CD4-positive, alpha-beta T cell treated with Interleukin-12 subunit alpha and Interleukin-12 subunit beta, for 1 hour (primary cell): ENCODE results near the gene DSG4.
"Not testable (repeated sequence)": the region's sequence is repeated elsewhere in the genome, so short reads cannot be mapped to it uniquely, and the experiment has no call there.

Experiments used
- DNase-seq: peaks from one replicate; pipeline ENCODE4 v3.0.0-alpha.2; 2020

The DSG4 gene, protein sequence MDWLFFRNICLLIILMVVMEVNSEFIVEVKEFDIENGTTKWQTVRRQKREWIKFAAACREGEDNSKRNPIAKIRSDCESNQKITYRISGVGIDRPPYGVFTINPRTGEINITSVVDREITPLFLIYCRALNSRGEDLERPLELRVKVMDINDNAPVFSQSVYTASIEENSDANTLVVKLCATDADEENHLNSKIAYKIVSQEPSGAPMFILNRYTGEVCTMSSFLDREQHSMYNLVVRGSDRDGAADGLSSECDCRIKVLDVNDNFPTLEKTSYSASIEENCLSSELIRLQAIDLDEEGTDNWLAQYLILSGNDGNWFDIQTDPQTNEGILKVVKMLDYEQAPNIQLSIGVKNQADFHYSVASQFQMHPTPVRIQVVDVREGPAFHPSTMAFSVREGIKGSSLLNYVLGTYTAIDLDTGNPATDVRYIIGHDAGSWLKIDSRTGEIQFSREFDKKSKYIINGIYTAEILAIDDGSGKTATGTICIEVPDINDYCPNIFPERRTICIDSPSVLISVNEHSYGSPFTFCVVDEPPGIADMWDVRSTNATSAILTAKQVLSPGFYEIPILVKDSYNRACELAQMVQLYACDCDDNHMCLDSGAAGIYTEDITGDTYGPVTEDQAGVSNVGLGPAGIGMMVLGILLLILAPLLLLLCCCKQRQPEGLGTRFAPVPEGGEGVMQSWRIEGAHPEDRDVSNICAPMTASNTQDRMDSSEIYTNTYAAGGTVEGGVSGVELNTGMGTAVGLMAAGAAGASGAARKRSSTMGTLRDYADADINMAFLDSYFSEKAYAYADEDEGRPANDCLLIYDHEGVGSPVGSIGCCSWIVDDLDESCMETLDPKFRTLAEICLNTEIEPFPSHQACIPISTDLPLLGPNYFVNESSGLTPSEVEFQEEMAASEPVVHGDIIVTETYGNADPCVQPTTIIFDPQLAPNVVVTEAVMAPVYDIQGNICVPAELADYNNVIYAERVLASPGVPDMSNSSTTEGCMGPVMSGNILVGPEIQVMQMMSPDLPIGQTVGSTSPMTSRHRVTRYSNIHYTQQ

DNA sequence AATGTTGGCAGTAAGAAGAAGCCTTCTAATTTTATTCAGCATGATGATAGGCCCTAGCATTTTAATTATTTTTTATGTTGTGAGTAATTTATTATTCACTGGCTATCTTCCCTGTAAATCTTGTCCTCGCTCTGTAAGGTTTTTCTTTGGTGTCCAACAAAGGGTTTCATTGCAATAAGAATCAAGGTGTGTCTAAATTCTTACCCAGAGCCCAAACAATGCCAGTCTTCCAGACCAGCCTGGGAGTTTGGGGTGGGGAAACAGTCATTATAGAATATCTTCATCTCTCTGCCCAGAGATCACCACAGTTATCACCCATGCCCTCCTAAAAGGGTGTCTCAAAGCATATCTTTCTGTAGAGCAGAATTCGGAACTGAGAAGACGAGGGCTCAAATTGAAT is at the start of gene DSG4:
Gene DSG4, plus strand, starts transcription at position 301 of the 400 bp plus-strand sequence. CDS start 135 bp downstream, outside the sequence.
- no peak for DNase-seq

DNA sequence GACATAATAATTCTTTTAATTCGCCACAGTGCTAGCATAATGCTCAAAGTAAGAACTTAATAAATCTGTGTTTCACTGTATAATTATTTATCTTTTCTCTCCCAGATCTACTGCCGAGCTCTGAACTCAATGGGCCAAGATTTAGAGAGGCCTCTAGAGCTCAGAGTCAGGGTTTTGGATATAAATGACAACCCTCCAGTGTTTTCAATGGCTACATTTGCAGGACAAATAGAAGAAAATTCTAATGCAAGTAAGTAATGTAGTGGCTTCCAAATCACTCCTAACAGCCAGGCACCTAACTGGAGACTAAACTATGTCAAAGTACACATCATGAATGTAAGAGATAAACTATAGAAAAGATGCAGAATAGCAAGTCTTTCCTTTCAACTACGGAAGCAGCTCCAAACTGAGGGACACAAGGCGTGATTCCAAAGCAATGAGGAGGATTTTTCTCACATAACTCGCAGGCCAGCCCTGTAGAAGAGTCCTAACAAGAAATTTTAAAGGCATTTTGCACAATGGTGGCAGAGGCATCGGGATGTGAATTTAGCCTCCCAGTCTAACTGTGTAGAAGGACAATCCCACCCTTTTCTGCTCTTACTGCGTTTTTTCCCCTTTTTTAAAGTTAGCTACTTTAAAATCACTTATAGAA is 46.7 kb upstream of the DSG4 start:
- no peak for DNase-seq

DNA sequence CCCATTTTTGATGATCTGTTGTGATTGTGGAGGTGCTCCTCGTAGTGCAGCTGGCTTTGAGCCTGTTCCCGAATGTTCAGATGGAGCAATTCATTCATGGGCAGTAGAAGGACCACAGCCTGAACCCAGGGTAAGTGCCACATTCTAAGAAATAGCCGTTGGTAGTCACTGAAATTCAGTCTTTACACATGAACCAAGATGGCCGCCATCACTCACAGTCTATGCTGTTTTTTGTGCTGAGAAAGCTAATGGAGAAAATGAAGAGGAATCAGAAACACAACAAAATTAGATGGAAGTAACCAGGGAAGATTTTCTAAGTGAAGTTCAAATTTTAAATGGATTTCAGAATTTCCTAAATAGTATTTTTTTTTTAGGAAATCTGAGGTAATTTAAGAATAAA is 33.1 kb upstream of the DSG4 start:
- no peak for DNase-seq

DNA sequence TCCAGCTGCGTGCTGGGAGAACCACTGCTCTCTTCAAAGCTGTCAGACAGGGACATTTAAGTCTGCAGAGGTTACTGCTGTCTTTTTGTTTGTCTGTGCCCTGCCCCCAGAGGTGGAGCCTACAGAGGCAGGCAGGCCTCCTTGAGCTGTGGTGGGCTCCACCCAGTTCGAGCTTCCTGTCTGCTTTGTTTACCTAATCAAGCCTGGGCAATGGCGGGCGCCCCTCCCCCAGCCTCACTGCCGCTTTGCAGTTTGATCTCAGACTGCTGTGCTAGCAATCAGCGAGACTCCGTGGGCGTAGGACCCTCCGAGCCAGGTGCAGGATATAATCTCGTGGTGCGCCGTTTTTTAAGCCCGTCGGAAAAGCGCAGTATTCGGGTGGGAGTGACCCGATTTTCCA is 23.2 kb upstream of the DSG4 start:
- not testable (repeated sequence) for DNase-seq

DNA sequence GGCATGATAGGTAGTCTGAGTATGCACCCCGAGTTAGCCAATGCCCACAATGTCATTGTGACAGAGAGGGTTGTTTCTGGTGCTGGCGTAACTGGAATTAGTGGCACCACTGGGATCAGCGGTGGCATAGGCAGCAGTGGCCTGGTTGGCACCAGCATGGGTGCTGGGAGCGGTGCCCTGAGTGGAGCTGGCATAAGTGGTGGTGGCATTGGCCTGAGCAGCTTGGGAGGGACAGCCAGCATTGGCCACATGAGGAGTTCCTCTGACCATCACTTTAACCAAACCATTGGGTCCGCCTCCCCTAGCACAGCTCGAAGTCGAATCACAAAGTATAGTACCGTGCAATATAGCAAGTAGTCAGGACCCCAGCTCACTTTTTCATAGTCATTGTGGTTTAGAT is 21.6 kb upstream of the DSG4 start:
- no peak for DNase-seq

DNA sequence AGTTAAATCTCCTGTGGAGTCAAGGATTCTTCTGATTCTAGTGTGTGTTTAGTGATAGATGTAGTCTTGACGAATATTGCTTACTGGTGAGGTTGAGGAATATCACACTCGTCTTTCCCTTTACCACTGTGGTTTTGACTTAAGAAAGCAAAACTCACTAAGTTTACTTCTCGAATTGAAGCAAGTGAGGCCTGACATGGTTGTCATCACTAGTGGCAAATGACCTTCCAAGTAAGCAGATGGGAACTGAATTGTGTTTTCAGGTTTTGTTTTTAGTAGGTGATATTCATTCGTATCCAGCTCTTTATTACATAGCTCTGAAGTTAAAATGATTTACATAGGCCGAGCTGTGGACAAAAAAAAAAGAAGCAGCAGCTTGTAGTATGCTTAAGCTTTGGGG is 20.6 kb upstream of the DSG4 start:
- DNase-seq = no peak

DNA sequence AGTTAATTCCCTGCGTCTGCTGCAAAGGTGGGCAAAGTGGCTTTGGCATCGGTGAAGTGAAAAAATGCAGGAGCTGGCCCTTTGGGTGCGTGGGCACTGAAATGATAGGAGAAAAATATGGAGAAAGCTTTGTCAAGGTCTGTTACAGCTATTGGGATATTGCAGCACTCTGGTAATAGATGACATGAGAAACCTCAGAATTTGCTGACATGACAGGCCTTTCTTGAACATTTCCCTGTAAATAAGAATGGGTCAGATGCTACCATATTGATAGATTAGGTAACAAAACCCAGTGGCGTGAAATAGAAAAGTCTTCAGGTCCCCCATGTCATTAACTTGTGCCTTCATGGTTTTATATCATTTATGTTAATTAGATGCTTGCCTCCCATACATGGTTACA is 12.4 kb upstream of the DSG4 start:
- no peak for DNase-seq

DNA sequence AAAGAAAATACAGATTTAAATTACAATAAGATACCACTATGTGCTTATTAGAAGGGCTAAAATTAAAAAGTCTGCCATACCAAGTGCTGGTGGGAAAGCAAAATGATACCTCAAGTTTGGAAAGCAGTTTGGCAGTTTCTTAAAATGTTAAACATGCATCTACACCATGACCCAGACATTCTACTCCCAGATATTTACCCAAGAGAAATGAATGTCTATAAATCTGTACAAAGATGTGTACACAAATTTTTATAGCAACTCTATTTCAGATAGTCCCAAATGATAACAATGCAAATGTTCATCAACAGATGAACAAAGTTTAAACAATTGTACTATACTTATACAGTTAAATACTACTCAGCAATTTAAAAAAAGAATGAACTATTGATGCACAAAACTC is 7.1 kb upstream of the DSG4 start:
- no peak for DNase-seq

DNA sequence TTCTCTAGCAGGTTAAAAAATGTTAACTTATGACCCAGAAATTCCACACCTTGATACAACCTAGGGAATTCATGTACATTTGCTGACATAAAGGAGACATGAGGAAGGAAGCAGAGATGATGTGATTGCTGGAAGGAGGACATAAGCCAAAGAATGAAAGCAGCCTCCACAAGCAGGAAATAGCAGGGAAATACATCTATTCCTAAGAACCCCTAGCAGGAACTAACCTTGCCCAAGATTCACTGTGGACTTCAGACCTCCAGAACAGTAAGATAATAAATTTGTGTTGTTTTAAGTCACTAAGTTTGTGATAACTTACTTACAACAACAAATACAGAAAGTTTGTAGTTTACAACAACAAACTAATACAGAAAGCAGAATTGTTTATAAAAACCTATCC is 4.6 kb upstream of the DSG4 start:
- DNase-seq = no peak

DNA sequence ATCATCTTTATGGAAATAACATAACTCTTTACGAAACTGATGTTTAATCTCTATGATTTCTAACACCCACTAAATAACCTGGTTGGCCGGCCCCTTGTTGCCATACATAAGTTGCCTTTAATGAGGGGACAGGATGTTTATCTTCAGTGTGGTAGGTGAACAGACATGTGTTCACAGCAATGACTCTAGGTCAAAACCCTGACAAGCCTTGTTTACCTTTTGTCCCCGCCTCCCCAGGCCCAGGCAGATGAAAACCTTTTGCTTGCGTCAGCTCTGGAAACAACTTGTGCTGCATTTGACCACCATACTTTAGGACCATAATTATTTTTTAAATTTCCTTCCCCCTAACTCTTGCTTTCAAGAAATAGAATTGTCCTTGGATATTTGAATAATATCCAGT is 2.9 kb upstream of the DSG4 start:
- no peak for DNase-seq

DNA sequence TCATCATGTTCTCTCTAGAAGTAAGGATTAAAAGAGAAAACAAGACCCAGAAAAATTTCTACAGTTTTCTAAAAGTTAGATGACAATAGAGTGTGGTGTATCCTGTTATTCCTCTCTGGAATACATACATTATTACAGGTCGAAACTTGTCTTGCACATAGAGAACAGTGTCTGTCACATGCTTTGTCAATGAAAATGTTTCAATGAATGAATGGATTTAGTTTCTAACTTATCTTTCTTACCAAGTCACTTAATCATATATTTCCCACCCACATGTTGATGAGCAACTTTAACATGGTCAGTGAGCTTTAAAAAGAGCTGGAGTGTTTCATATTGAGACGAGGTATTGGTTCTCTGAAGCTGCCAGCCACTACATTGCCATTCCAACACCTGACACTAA is 4.3 kb downstream of the DSG4 start:
- DNase-seq = no peak

DNA sequence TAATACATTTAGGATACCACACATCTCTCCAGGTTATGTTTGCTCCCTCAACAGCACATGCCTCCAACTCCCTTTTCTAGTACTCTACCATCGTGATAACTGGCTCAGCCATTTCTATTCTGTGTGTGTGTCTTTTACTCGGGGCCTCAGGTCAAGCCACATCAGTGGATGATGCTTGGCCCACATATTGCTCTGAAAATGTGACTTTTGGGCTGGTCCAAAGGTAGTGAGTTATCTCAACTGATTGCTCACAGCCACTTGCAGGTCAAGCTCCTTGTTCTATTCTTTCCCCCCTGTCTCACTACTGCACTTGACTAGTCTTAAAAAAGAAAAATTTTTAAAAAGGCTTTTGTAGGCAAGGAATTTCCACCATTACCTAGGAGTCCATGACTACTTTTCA is 5.5 kb downstream of the DSG4 start:
- DNase-seq = no peak

DNA sequence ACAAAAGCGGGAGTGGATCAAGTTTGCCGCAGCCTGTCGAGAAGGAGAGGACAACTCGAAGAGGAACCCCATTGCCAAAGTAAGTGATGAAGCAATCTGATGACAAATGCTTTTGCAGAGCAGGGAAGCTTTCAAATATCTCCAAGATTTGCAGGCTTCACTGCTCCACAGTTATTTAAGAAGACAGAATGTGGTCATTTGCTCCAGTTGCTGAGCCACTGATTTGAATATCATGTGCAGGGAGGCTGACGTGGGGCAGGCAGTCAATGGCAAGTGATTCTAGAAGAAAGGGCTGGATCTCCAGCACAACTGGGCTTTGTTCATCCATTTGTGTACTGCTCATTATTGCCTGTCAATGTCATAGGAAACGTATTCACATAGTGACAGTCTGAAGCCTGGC is 10.2 kb downstream of the DSG4 start:
- no peak for DNase-seq

DNA sequence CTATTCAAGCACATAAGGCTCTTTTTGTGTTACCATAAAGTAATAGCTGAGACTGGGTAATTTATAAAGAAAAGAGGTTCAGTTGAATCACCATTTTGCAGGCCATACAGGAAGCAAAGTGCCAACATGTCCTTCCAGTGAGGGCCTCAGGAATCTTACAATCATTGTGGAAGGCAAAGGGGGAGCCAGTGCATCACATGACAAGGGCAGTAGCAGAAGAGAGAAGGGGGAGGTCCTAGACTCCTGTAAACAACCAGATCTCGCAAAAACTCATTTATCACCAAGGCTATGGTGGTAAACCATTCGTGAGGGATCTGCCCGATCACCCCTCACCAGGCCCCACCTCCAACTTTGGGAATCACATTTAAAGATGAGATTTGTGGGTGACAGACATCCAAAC is 16.7 kb downstream of the DSG4 start:
- no peak for DNase-seq

DNA sequence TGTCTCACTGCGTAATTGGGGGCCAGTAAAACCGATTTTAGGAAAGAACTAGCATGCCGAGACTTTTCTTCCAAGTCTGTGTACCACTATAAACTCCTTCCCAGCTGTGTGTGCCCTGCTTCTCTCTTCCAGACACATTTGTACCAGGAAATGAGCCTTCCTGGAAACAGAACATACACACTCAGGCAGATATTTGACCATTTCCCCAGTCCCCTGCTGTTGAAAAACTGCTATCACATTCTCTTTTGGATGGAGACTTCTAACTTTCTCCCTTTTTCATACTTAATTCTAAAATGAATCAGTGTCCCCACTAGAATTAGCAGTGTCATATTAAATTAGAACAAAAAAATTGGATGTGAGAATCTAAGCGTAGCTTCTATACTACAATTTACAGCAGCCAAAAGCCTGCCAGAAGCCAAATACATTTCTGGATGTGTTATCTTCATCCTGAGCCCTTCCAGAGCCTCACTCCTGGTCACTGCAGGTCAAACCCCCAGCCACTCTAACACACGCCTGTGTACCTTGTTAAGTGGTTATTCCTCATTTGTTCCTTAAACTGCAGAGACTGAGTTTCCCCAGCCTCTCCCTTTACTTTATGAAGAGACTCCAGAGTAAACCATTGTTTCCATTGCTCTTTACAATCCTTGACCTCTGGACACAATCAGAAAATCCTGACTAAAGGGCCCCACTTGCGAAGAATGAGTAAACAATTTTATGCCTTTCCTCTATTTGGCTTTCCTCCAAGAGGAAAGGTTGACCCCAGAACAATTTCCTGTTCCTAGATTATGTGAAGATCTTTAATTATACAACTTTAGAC is 20.4 kb downstream of the DSG4 start:
- DNase-seq = no peak

DNA sequence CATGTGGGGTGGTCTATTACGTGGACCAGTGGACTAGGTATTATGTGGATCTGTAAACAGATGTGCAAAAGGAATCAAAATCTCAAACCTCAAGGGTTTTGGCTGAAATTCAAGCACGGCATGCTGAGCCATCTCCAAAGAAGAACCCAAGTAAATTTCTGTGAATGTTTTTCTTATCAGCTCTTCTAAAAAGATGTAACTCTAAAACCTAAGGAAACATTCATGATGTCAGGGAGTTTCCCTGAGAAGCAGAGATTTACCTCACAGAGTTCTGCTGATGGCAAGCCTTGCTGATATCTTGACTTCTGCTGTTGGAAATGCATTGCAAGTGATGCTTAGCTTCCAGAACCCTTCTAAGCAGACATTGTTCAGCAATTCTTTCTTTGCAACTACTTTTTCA is 21.6 kb downstream of the DSG4 start:
- no peak for DNase-seq

DNA sequence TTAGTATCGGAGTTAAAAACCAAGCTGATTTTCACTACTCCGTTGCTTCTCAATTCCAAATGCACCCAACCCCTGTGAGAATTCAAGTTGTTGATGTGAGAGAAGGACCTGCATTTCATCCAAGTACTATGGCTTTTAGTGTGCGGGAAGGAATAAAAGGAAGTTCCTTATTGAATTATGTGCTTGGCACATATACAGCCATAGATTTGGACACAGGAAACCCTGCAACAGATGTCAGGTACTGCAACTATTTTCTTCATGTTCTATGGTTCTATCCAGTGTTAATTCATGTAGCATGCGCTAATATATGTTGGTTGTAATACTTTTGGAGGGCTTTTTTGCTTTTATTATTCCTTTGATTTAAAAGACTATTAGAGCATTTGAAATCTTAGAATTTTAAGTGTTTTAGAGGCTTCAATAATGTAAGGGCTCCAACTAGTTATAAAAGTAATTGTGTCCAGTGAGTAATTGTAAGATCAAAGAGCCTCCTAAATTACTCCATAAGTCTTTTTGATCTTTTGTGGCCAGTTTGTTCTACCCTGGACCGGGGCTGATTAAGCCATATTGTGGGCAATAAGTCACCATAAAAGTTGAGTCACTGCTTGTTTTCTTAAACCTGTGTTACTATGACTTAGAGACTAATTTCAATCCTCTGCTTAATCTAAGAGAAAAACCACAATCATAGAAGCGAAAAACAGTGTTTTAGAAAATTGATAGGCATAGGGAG is 22.9 kb downstream of the DSG4 start:
- no peak for DNase-seq

DNA sequence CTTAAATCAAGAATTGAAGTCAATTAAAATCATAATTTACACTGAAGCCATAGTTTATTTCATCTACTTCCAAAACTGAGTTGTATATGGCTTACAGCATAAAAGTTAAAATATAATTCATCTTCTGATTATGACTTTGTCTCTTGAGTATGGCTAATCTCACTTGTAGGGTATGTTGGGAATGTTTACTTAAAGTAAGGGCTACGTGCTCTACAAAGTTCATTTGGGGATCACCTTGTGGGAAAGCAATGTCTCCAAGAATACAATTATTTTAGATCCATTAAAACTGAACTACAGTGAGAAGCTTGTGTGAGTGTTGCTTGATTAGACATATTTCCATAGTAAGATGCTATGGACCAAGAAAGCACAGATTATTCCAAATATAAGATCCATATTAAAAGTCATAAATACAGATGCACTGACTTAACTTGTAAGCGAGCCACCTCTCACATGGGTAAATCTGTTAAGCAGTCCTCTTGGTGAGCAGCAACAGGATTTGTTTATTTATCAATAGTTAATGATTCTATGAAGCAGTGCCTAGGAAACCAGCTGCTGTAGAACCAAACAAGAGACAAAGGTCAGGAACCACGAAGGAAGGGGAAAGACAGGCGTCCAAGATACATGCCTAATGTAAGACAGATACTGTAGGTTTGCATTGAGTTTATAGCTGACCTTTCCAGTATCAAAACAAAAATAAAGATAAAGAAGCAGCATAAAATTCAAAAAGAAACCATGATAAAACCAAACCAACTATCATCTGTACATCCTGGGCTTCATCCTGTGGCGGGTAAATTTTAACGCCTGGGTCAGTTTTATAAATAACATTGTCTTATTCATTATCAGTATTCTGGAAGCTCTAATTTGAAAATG is 24.8 kb downstream of the DSG4 start:
- DNase-seq = no peak

DNA sequence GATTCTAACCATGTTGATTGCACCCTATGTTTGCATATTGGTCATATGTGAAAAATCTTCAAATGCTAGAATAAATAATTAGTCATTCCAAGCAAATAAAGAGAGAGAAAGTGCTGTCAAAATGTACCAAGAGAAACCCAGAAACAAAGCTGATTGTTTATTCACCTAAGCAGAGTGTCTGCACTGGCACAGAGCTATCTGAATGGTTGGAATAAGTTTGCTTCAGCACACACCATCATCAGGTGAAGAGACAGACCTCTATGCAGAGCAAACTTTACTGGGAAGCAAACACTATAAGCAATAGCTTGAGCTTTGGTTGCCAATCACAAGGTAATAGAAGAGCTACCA is 25.4 kb downstream of the DSG4 start:
- no peak for DNase-seq

DNA sequence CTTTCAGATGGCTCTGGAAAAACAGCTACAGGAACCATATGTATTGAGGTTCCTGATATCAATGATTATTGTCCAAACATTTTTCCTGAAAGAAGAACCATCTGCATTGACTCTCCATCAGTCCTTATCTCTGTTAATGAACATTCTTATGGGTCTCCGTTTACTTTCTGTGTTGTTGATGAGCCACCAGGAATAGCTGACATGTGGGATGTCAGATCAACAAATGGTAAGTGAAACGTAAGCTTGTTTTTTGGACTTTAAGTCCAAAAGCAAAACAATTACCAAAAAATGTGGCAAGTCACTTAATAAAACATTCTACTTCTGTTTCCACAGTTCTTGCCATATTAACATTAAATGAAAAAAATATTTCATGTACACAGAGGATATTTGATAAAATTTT is 26.8 kb downstream of the DSG4 start:
- no peak for DNase-seq

DNA sequence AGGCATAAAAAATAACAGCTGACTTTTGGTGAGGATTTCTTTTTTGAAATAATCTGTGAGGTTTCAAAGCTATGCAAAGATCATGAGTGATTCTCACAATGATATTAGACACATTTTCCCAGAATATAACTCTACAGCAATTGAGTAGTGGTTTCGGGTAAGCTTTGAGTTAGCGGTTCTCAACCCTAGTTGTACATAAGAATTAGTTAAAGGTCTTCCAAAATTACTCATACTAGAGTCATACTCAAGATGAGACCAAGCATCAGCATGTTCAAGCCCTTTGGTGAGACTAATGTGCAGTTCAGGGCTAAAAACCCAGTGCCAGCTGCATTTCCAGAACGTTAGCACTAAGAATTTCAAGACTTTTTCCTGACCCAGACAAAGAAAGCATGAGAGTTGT is 31.1 kb downstream of the DSG4 start:
- no peak for DNase-seq
